GM12878 (cell line): ENCODE measurements around the gene CSF3R. TPM values are rescaled to one million over a fixed set of nuclear protein-coding genes. Genes with fewer than 3 reads are reported as not detected.

Source experiments
- ATAC-seq: fragments of 200-7000 bp; cut with Tn5 transposase; 3 replicates; pipeline ENCODE4 v1.9.1; 2020; ENCODE audit warnings: mild to moderate bottlenecking, moderate library complexity
- BruUV-seq: library from RNA; stranded (reverse); fragments of 400-500 nt; replicated peaks from 2 replicates; lab custom pipeline; 2021; lab: Mats Ljungman, UMichigan
- CTCF ChIA-PET: fragments of 300-600 bp; sonication (Branson Sonifier 250); formaldehyde crosslinking; extraction: SDS; loops from one replicate; lab custom pipeline; 2021; ENCODE audit warnings: inconsistent platforms; lab: Yijun Ruan, JAX
- POLR2A ChIA-PET: fragments of 350-600 bp; formaldehyde crosslinking; extraction: SDS; loops from one replicate; lab custom pipeline; 2021; ENCODE audit warnings: inconsistent platforms; lab: Charles Lee
- RAD21 ChIA-PET: fragments of 300-600 bp; sonication (Branson Sonifier 250); formaldehyde crosslinking; loops from one replicate; lab custom pipeline; 2023; ENCODE audit warnings: antibody characterized with exemption; ENCODE audit not compliant: unreplicated experiment; lab: Charles Lee
- SMC1A ChIA-PET: fragments of 300-600 bp; sonication (Branson Sonifier 250); formaldehyde crosslinking; loops from one replicate; lab custom pipeline; 2023; ENCODE audit not compliant: unreplicated experiment, uncharacterized antibody; lab: Charles Lee
- DNase-seq: peaks from one replicate; pipeline ENCODE4 v3.0.0-alpha.2; 2011; ENCODE audit warnings: low read depth, low spot score
- FAIRE-seq: peaks from 3 replicates; lab custom pipeline; 2011; peaks lifted over from hg19 to GRCh38; lab: Jason Lieb, UNC
- H2AFZ ChIP-seq: 2 replicates; pipeline ENCODE4 v1.6.0; 2011; ENCODE audit warnings: low read depth, low read length, control low read depth; ENCODE audit not compliant: control insufficient read depth
- H3K27ac ChIP-seq: 2 replicates; pipeline ENCODE4 v1.5.1; 2011; ENCODE audit warnings: control low read depth; ENCODE audit not compliant: control insufficient read depth, insufficient read depth
- H3K27me3 ChIP-seq, 2 experiments: replicated peaks in 1 of 2; 2 replicates each; pipeline versions ENCODE4 v1.6.0 to v1.6.1; 2011; ENCODE audit warnings: low read length in 1 of 2; ENCODE audit not compliant: control insufficient read depth in 2 of 2, insufficient read depth in 2 of 2
- H3K36me3 ChIP-seq, 2 experiments: 2 replicates each; pipeline ENCODE4 v1.5.1; 2011; ENCODE audit warnings: low read length in 1 of 2; ENCODE audit not compliant: control insufficient read depth in 2 of 2, insufficient read depth in 2 of 2
- H3K4me1 ChIP-seq: 2 replicates; pipeline ENCODE4 v1.6.1; 2011; ENCODE audit warnings: mild to moderate bottlenecking, low read length, moderate library complexity, mixed read lengths; ENCODE audit not compliant: control insufficient read depth, insufficient read depth
- H3K4me2 ChIP-seq: 2 replicates; pipeline ENCODE4 v1.6.0; 2011; ENCODE audit warnings: control low read depth; ENCODE audit not compliant: control insufficient read depth, insufficient read depth
- H3K4me3 ChIP-seq: fragments of 200-600 bp; sonication (generic); 2 replicates; pipeline ENCODE4 v1.5.1; 2016
- H3K79me2 ChIP-seq: 2 replicates; pipeline ENCODE4 v1.6.0; 2011; ENCODE audit warnings: low read length; ENCODE audit not compliant: control insufficient read depth, insufficient read depth
- H3K9ac ChIP-seq: 2 replicates; pipeline ENCODE4 v1.8.0; 2011; ENCODE audit warnings: low read length, control low read depth, mixed read lengths; ENCODE audit not compliant: control insufficient read depth, insufficient read depth
- H3K9me3 ChIP-seq: replicated peaks from 3 replicates; pipeline ENCODE4 v1.5.1; 2011; ENCODE audit warnings: mild to moderate bottlenecking, low read length; ENCODE audit not compliant: control insufficient read depth, insufficient read depth
- H4K20me1 ChIP-seq: 2 replicates; pipeline ENCODE4 v1.6.0; 2011; ENCODE audit not compliant: control insufficient read depth, insufficient read depth
- ASH2L ChIP-seq: fragments of 300-600, 200-600 bp; sonication (generic); IDR thresholded peaks from 2 replicates; pipeline ENCODE4 v1.6.1; 2017; ENCODE audit warnings: low read depth, mild to moderate bottlenecking, borderline replicate concordance
- EGR1 ChIP-seq, 2 experiments: IDR thresholded peaks; 1 replicate in 1 of 2; 2 replicates in 1 of 2; pipeline ENCODE4 v1.6.1; 2011 to 2012; ENCODE audit warnings: low read depth in 2 of 2, low read length in 2 of 2, borderline replicate concordance in 1 of 2, mild to moderate bottlenecking in 1 of 2, moderate library complexity in 1 of 2
- HDAC2 ChIP-seq: fragments of 200-600 bp; sonication (generic); IDR thresholded peaks from 2 replicates; pipeline ENCODE4 v1.6.1; 2017
- LARP7 ChIP-seq: fragments of 450-650 bp; IDR thresholded peaks from 2 replicates; pipeline ENCODE4 v1.6.1; 2017; ENCODE audit warnings: mild to moderate bottlenecking
- PML ChIP-seq: IDR thresholded peaks from 2 replicates; pipeline ENCODE4 v1.6.1; 2012; ENCODE audit warnings: low read length, inconsistent platforms
- RBBP5 ChIP-seq: fragments of 200-600 bp; sonication (generic); conservative IDR thresholded peaks from 2 replicates; pipeline ENCODE4 v1.6.1; 2016
- RUNX3 ChIP-seq: IDR thresholded peaks from 2 replicates; pipeline ENCODE4 v1.6.1; 2012; ENCODE audit warnings: low read length, inconsistent platforms
- WGBS: methylation state at CpG from one replicate; pipeline ENCODE4 v1.1.6; 2016; ENCODE audit warnings: low lambda C conversion rate; ENCODE audit not compliant: insufficient replicate concordance, insufficient coverage; ENCODE audit errors: missing lambda C conversion rate; 5-methylcytosine and 5-hydroxymethylcytosine counted together
- in situ Hi-C: fragments of 300-500 bp; cut with MboI; formaldehyde crosslinking; loops from 9 replicates; pipeline ENCODE4 v1.14.3; 2018; ENCODE audit warnings: mixed read lengths
- intact Hi-C: fragments of 100-400 bp; cut with micrococcal nuclease; formaldehyde crosslinking; loops from one replicate; pipeline ENCODE4 v1.14.2; 2022; ENCODE audit not compliant: unreplicated experiment
- polyA plus RNA-seq, 11 experiments: library from polyadenylated mRNA; depleted of rRNA in 4 of 11; unstranded in 6 of 11; stranded (reverse) in 5 of 11; fragments of >200 nt; fragmentation: Nextera tagmentation in 4 of 11; fragmentation: Illumina TruSeq in 1 of 11; extraction: Ambion mirVana in 4 of 11; extraction: Trizol in 1 of 11; gene quantifications; 1 replicate in 1 of 11; 2 replicates in 10 of 11; pipeline versions ENCODE4 v1.2.1 to v1.2.3, GENCODE V29; 2011 to 2016; ENCODE audit warnings: inconsistent platforms in 2 of 11, missing spikeins in 2 of 11, low read depth in 1 of 11
- total RNA-seq, 4 experiments: library from RNA; depleted of rRNA in 3 of 4; stranded (reverse); fragments of >200 nt in 3 of 4; fragmentation: Illumina TruSeq in 1 of 4; extraction: Trizol in 1 of 4; gene quantifications; 2 replicates each; pipeline versions ENCODE4 v1.2.1 to v1.2.3, GENCODE V29; 2013 to 2021

CSF3R gene
- total and polyA plus RNA-seq, 10 of the 15 experiments (the other 5 are each of a cell fraction or from before 2014, with no cell fraction given), result 0.13 TPM; not detected in 9

GRCh38 chr1:36457691-36458090, 25.0 kb downstream of the CSF3R start:
- FAIRE-seq (no peak), DNase-seq (no peak), ATAC-seq (no peak)
- no TSS peak for BruUV-seq
- in situ Hi-C loops (no loop called here), intact Hi-C loops (no loop called here)
- ChIA-PET POLR2A (interaction anchor here (1.3 kb wide), 1 partner anchor 10 kb away, joined by 3 read pairs; no protein-coding TSS in a partner anchor), SMC1A (no interaction called here), CTCF (interaction anchor here (1.5 kb wide), 1 partner anchor 11 kb away, joined by 3 read pairs; no protein-coding TSS in a partner anchor), RAD21 (no interaction called here)
- 45% methylated on average over 5 of the region's 5 CpGs for WGBS
- no peak overlapping the region for H3K4me2 ChIP-seq
- H3K4me3 ChIP-seq, result no peak overlapping the region
- H3K9me3 ChIP-seq, result no peaks in the 10 kb centered on the region
- peaks cover 4% of the 10 kb centered on the region; the same call in 1 of the 2 replicates for H3K79me2 ChIP-seq
- no peak overlapping the region for H3K9ac ChIP-seq
- no peak overlapping the region for H2AFZ ChIP-seq
- H3K27me3 ChIP-seq, result no peaks in the 10 kb centered on the region
- H3K27ac ChIP-seq, result peak overlapping the region; percentile 4; the same call in 1 of the 2 replicates
- H3K4me1 ChIP-seq, result peaks cover 8% of the 10 kb centered on the region
- no peak for TF ChIP-seq PML
- TF ChIP-seq ASH2L, result no peak
- TF ChIP-seq RUNX3, result peak; percentile 37; the same call in 1 of the 2 replicates
- TF ChIP-seq HDAC2, result no peak
- TF ChIP-seq, all 136 proteins: peak for 1
- Histone ChIP-seq H4K20me1 (no peaks in the 10 kb centered on the region), H3K36me3 (peaks cover 14 to 31% of the 10 kb centered on the region in 2 experiments)

GRCh38 chr1:36456391-36456928, 26.3 kb downstream of the CSF3R start:
- ChIA-PET RAD21 (no interaction called here), POLR2A (no interaction called here), SMC1A (no interaction called here), CTCF (no interaction called here)
- Histone ChIP-seq H3K27ac (no peak overlapping the region), H3K79me2 (no peaks in the 10 kb centered on the region), H3K9me3 (no peaks in the 10 kb centered on the region), H3K9ac (no peak overlapping the region), H3K4me1 (peaks cover 8% of the 10 kb centered on the region), H3K27me3 (no peaks in the 10 kb centered on the region), H3K4me2 (no peak overlapping the region), H3K36me3 (peaks cover 14 to 30% of the 10 kb centered on the region in 2 experiments), H4K20me1 (no peaks in the 10 kb centered on the region), H3K4me3 (no peak overlapping the region), H2AFZ (no peak overlapping the region)
- ATAC-seq (no peak), DNase-seq (no peak), FAIRE-seq (peak; percentile 57)
- no peak for TF ChIP-seq RBBP5
- no peak for TF ChIP-seq PML
- TF ChIP-seq EGR1 (IDR thresholded peaks at IDR 0.05; ENCODE audit: borderline replicate concordance in 1 of 2, low read depth in 2 of 2, low read length in 2 of 2), result no peak
- TF ChIP-seq LARP7, result no peak
- BruUV-seq, result no TSS peak
- intact Hi-C loops, result no loop called here
- in situ Hi-C loops, result no loop called here
